GM21737 (cell line): ENCODE measurements around the gene HID1.
A peak's percentile ranks its signal among the peaks of the same experiment; 100 is the strongest.
"Not testable (repeated sequence)": the region's sequence is repeated elsewhere in the genome, so short reads cannot be mapped to it uniquely, and the experiment has no call there.

Experiments
- ATAC-seq: cut with Tn5 transposase; IDR thresholded peaks from one replicate; pipeline ENCODE4 v1.9.1; 2021; ENCODE audit warnings: mild to moderate bottlenecking, moderate library complexity; ENCODE audit not compliant: unreplicated experiment

The HID1 gene

GRCh38 chr17:74972107-74972972 lies at the start of gene HID1:
HID1 (minus strand) TSS chr17:74972759; CDS start chr17:74972656, 103 bp downstream.
- no peak for ATAC-seq

GRCh38 chr17:75020331-75021110 lies 48.0 kb upstream of the HID1 start:
- no peak for ATAC-seq

- ATAC-seq = no peak
Observed at GRCh38 chr17:75019710-75020109, 47.2 kb upstream of the HID1 start.

- ATAC-seq = no peak
Observed at GRCh38 chr17:75019146-75019545, 46.6 kb upstream of the HID1 start.

- ATAC-seq = no peak
Observed at GRCh38 chr17:75013092-75013559, 40.6 kb upstream of the HID1 start.

- ATAC-seq = peak; percentile 86
Observed at GRCh38 chr17:75012346-75013091, 40.0 kb upstream of the HID1 start, which contains the start of gene MRPL58. MRPL58 (plus strand) TSS chr17:75012670; CDS start chr17:75012687, 17 bp downstream.

GRCh38 chr17:75012096-75012345 lies 39.5 kb upstream of the HID1 start:
- ATAC-seq = no peak

- ATAC-seq = no peak
Observed at GRCh38 chr17:75011401-75012095, 39.0 kb upstream of the HID1 start.

GRCh38 chr17:75010683-75011400 lies 38.3 kb upstream of the HID1 start:
- ATAC-seq = no peak

GRCh38 chr17:75009139-75009724 lies 36.7 kb upstream of the HID1 start:
- no peak for ATAC-seq

GRCh38 chr17:75008373-75008772 lies 35.8 kb upstream of the HID1 start:
- no peak for ATAC-seq

GRCh38 chr17:75006653-75007052 lies 34.1 kb upstream of the HID1 start:
- ATAC-seq = no peak

GRCh38 chr17:75006084-75006483 lies 33.5 kb upstream of the HID1 start:
- ATAC-seq = not testable (repeated sequence)

- no peak for ATAC-seq
Observed at GRCh38 chr17:75005291-75005690, 32.7 kb upstream of the HID1 start.

- ATAC-seq = no peak
Observed at GRCh38 chr17:75004371-75004770, 31.8 kb upstream of the HID1 start.

- no peak for ATAC-seq
Observed at GRCh38 chr17:75003957-75004355, 31.4 kb upstream of the HID1 start.

- ATAC-seq = no peak
Observed at GRCh38 chr17:75003070-75003956, 30.8 kb upstream of the HID1 start.

- ATAC-seq = no peak
Observed at GRCh38 chr17:75001915-75002843, 29.6 kb upstream of the HID1 start.
